Activated CD4-positive, alpha-beta T cell treated with anti-CD3 and anti-CD28 coated beads, Interleukin-2, amount 50 U/mL, for 4 hours (primary cell): ENCODE results near the gene GRID2.

Experiments
- DNase-seq, 2 experiments: peaks; one replicate each; pipeline ENCODE4 v3.0.0-alpha.2; 2020

The GRID2 gene

GRCh38 chr4:93444860-93445259 lies 1141.1 kb downstream of the GRID2 start:
- DNase-seq = no peak

GRCh38 chr4:93446038-93446437 lies 1142.3 kb downstream of the GRID2 start:
- DNase-seq = no peak

DNA sequence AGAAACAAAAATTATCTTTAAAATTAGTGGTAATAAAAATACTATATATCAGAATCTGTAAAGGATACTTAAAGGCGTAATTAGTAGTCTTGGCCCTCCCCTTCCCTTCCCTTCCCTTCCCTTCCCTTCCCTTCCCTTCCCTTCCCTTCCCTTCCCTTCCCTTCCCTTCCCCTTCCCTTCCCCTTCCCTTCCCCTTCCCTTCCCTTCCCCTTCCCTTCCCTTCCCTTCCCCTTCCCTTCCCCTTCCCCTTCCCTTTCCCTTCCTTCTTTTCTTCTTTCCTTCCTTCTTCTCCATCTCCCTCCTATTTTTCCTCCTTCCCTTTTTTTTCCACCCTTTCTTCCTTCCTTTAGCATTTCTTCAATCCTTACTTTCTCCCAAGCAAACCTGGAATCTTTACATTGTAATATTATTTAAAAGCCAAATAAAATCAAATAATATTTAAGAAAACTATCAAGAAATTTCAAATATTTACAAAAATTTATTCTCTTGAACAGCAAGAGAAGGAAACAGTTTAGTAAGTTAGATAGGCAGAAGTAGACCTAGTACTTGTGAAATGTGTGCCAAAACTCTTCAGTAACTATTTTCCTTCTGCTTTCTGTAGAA lies 1145.0 kb downstream of the GRID2 start:
- no peak for DNase-seq

GRCh38 chr4:93451954-93452353 lies 1148.2 kb downstream of the GRID2 start:
- no peak for DNase-seq

- DNase-seq = no peak
Observed at GRCh38 chr4:93461541-93461940, 1157.8 kb downstream of the GRID2 start.

- DNase-seq = no peak
Observed at GRCh38 chr4:93466446-93466845, 1162.7 kb downstream of the GRID2 start.

DNA sequence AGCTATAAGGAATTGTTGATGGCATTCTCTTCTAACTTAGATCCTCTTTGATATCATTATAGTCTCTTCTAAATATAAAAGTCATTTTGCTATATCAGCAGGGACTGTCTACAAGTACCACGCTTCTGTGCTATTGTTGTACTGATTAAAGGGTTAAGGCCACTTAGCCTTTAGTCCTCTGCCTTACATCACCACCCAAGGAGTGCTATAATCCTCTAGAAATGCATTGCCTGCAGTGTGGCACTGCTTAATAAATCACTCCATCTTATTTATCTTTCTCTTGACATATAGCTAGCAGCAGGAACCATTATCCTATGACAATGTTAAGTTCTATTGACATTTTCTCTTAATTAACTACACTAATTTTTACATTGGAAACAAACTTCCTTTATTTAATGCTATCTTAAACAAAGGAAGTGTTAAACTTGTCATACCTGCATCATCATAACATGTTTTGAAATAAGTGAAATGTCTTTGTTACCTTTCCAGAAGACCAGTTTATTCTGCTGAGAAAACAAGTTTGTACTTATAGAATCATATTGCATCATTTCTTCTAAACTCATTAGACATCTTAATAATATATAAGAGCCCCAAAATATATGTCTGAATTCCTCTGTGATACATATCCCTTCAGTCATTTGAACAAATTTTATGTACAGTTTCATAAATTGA lies 1163.9 kb downstream of the GRID2 start:
- no peak for DNase-seq

GRCh38 chr4:93469560-93469959 lies 1165.8 kb downstream of the GRID2 start:
- DNase-seq = no peak

- no peak for DNase-seq
Observed at GRCh38 chr4:93475730-93476129, 1172.0 kb downstream of the GRID2 start.

DNA sequence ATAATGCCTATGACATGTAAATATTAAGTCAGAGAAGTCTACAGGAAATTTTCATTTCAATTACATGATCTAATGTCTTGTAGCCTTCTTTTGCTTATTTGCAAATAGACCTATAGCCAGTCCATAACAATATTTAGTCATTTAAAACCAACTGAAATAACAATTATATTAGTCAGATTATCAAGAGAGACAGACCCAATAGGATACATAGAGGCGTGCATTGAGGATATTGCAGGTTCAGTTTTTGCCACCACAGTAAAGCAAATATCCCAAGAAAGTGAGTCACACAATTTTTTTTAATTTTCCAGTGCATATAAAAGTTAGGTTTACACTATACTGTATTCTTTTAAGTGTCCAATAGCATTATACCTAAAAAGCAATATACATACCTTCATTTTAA lies 1175.0 kb downstream of the GRID2 start:
- DNase-seq = no peak

DNA sequence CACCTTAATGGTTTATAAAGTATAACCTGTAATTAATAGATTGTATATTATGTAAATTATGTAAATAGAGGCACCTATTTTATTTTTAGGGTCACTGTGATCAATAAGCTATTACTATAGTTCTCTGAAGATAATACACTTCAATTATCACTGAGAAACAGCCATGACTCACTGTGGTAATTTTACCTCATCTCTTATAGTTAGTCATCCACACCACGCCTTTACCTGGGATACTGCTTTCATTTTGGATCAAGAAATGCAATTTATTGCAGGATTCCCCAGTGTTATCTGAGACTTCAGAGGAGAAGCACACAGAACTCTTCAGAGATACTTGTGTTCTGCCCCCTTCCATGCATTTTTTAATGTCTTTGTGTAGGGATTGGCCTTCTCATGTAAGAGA lies 1176.7 kb downstream of the GRID2 start:
- no peak for DNase-seq

DNA sequence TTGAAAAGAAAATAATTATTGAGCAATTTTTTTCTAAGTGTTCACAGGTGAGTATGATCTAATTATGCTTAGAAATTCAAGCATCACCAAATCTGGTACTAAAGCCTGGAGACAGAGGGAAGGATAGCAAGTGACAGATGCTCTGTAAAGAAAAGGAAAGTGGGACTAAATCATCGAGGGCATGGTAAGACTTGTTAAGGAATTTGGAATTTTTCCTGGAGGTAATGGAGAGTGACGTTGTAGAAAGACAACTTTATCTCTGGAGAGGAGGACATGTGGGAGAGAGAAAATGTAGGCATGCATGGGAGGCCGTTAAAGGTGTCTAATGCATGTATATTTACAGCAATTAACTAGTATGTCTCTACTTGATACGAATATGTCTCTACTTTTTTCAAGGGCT lies 1191.6 kb downstream of the GRID2 start:
- DNase-seq = no peak

GRCh38 chr4:93501244-93501643 lies 1197.5 kb downstream of the GRID2 start:
- no peak for DNase-seq

DNA sequence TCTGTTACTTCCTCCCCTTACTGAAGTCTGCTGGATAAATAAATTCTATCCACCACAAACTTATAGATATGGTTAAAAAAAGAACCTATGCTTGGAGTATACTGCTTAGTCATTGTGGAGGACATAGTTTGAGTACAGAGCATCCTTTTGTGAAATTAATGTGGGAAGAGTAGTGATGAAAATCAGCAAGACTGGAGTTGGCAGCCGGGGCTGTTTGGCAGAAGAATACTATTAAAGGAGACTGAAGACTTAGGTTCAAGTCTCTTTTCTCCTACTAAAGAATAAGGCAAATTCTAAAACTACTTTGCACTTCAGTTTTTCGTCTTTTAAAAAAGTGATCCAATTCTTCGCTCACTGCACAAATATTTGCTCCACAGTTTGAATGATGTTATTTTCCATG lies 1198.2 kb downstream of the GRID2 start:
- no peak for DNase-seq

DNA sequence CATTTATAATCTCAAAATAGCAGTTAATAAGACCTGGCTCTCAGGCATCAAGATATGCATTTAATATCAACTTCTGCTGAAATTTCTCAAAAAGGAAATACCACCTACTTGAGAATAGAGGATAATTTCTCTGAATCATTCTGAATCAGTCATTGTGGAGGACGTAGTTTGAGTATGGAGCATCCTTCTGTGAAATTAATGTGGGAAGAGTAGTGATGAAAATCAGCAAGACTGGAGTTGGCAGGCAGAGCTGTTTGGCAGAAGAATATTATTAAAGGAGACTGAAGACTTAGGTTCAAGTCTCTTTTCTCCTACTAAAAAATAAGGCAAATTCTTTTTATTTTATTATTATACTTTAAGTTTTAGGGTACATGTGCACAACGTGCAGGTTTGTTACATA lies 1199.2 kb downstream of the GRID2 start:
- no peak for DNase-seq

- no peak for DNase-seq
Observed at GRCh38 chr4:93513851-93514250, 1210.1 kb downstream of the GRID2 start.

GRCh38 chr4:93515208-93515607 lies 1211.4 kb downstream of the GRID2 start:
- no peak for DNase-seq

GRCh38 chr4:93529692-93530372 lies 1226.1 kb downstream of the GRID2 start:
- DNase-seq = no peak

GRCh38 chr4:93532234-93532633 lies 1228.5 kb downstream of the GRID2 start:
- no peak for DNase-seq

DNA sequence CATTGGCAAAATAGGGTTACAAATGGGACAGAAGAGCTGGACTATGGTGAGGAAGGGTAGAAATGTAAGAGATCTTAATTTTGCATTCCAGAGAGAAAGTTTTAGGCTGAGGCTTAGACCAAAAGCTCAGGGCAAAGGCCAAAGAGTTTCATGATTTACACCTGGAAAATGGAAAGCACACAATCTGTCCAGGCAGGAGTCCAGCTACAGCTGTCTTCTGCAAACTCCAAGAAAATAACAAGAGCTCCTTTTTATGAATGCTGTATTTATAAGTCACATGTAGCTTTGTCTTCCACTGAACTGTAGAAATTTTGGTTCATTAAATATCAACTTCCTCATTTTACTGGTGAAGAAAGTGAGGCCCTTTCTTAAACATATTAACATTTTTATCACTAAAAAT lies 1236.8 kb downstream of the GRID2 start:
- no peak for DNase-seq

- DNase-seq = no peak
Observed at GRCh38 chr4:93561842-93562241, 1258.1 kb downstream of the GRID2 start.

GRCh38 chr4:93568758-93569157 lies 1265.0 kb downstream of the GRID2 start:
- no peak for DNase-seq

DNA sequence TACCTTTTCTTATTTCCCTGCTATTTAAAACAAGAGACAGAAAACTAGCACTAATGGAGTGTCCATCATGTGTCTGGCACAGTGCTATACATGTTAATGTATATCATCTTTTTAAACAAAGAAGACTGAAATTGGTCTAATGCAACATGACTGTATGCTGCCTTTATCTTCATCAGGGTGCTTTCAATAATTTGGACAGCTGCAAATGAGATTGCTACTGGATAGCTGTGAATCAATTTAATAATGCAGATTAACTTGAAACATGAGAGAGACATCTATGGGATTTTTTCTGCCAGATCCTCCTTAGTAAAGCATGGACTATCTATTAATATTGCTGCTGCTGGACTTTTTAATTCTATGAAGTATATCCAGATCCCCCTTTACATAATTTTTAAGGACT lies 1269.5 kb downstream of the GRID2 start:
- DNase-seq = no peak

DNA sequence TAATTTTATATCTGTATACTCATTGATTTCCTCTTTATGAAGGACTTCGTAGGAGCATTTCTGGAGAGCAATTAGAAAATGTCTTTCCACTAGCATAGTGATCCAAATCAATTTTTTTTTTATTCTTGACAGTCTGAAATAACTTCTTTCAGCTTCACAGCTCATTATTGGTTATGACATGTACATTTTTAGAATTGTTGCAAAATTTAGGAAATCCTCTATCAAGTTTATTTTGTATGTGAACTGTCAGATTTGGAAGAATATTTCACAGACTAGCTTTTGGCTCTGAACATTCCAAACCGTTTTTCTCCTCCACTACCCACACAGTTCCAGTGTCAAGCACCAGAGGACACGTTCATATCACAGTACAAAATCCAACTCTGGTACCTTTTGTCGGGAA lies 1275.2 kb downstream of the GRID2 start:
- no peak for DNase-seq

DNA sequence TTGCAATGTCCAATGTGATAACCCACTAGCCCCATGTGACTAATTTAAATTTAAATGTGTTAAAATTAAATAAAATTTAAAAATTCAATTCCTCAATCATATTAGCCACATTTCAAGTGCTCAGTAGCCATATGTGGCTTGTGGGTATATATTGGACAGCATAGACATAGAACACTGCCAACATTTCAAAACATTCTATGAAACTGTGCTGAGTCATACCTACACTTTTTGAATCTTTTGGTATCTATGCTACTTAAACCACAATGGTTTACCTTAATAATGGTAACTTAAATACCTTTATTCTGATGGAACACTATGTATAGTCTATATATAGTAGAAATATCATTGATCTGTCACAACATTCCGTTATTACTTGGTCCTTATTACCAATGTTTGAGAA lies 1301.4 kb downstream of the GRID2 start:
- no peak for DNase-seq
